ENCODE results near the gene TBC1D22A.

GRCh38 chr22:46754110-46754799 lies 8.2 kb upstream of the TBC1D22A start:
- TF ChIP-seq REST (IDR thresholded peaks at IDR 0.05; ENCODE audit: borderline replicate concordance): no peak
- no peak for TF ChIP-seq SMC3 (conservative IDR thresholded peaks at IDR 0.05; ENCODE audit: poor library complexity)
- no peak for TF ChIP-seq TAF1 (IDR thresholded peaks at IDR 0.05; ENCODE audit: low read depth)
- TF ChIP-seq EZH2 (IDR thresholded peaks at IDR 0.05; ENCODE audit: borderline replicate concordance, insufficient read depth, low read length, poor library complexity, severe bottlenecking): no peak
- no peak for TF ChIP-seq CTCF (IDR thresholded peaks at IDR 0.05; ENCODE audit: poor library complexity, severe bottlenecking)
- no peak for TF ChIP-seq RAD21 (conservative IDR thresholded peaks at IDR 0.05)
